HTR-8/SVneo (cell line): ENCODE results near the gene RSPH6A.

Experiments
- DNase-seq: peaks from one replicate; pipeline ENCODE4 v3.0.0; 2011; ENCODE audit warnings: low spot score, mixed read lengths; ENCODE audit not compliant: insufficient read length
- FAIRE-seq: peaks from 2 replicates; lab custom pipeline; 2011; peaks lifted over from hg19 to GRCh38; lab: Jason Lieb, UNC

Gene RSPH6A

GRCh38 chr19:45825917-45826893, 11.1 kb upstream of the RSPH6A start:
- no peak for FAIRE-seq
- DNase-seq, result no peak

GRCh38 chr19:45825263-45825605, 10.1 kb upstream of the RSPH6A start:
- DNase-seq, result no peak
- no peak for FAIRE-seq

GRCh38 chr19:45824531-45825262, 9.6 kb upstream of the RSPH6A start:
- no peak for FAIRE-seq

GRCh38 chr19:45824041-45824471, 8.9 kb upstream of the RSPH6A start:
- no peak for DNase-seq
- no peak for FAIRE-seq

More at GRCh38 chr19:45824531-45825262, 9.6 kb upstream of the RSPH6A start:
- DNase-seq, result no peak

- FAIRE-seq (no peak), DNase-seq (no peak)
Measured at GRCh38 chr19:45823182-45823581, 8.1 kb upstream of the RSPH6A start.

- no peak for FAIRE-seq
- DNase-seq, result no peak
Measured at GRCh38 chr19:45822716-45823115, 7.6 kb upstream of the RSPH6A start.

GRCh38 chr19:45821570-45821969, 6.5 kb upstream of the RSPH6A start:
- FAIRE-seq (no peak), DNase-seq (no peak)

GRCh38 chr19:45821103-45821521, 6.0 kb upstream of the RSPH6A start:
- DNase-seq (no peak), FAIRE-seq (no peak)

- no peak for FAIRE-seq
Measured at GRCh38 chr19:45820413-45821102, 5.5 kb upstream of the RSPH6A start.

GRCh38 chr19:45819769-45820168, 4.7 kb upstream of the RSPH6A start:
- DNase-seq (no peak), FAIRE-seq (no peak)

More at GRCh38 chr19:45820413-45821102, 5.5 kb upstream of the RSPH6A start:
- DNase-seq, result no peak

GRCh38 chr19:45817725-45818301, 2.7 kb upstream of the RSPH6A start:
- no peak for FAIRE-seq
- DNase-seq, result no peak

- peak; percentile 98 for DNase-seq
- peak; percentile 96 for FAIRE-seq
Measured at GRCh38 chr19:45817010-45817724, 2.1 kb upstream of the RSPH6A start.

GRCh38 chr19:45816236-45817009, 1.3 kb upstream of the RSPH6A start:
- FAIRE-seq (no peak), DNase-seq (no peak)

GRCh38 chr19:45815481-45816216, 541 bp upstream of the RSPH6A start:
- no peak for DNase-seq
- FAIRE-seq, result no peak

- no peak for DNase-seq
- FAIRE-seq, result no peak
Measured at GRCh38 chr19:45814166-45814780, 835 bp downstream of the RSPH6A start.

GRCh38 chr19:45812297-45812696, 2.8 kb downstream of the RSPH6A start:
- FAIRE-seq (no peak), DNase-seq (no peak)

- FAIRE-seq, result no peak
- DNase-seq, result peak; percentile 37
Measured at GRCh38 chr19:45809643-45810159, 5.4 kb downstream of the RSPH6A start.

GRCh38 chr19:45805719-45806118, 9.4 kb downstream of the RSPH6A start:
- FAIRE-seq (no peak), DNase-seq (no peak)
